Omental fat pad (tissue), 4 donors: ENCODE results near the gene KRT12. TPM values are rescaled to one million over a fixed set of nuclear protein-coding genes. Genes with fewer than 3 reads are reported as not detected.

Experiments
- ATAC-seq: fragments of 150-250 bp; one replicate; pipeline ENCODE4 v1.9.1; 2016; ENCODE audit warnings: mild to moderate bottlenecking, moderate library complexity; ENCODE audit not compliant: low FRiP score
- DNase-seq: peaks from one replicate; pipeline ENCODE4 v3.0.0-alpha.2; 2019; ENCODE audit warnings: low spot score
- CTCF ChIP-seq, 3 donors: fragments of 450-650 bp; IDR thresholded peaks; one replicate each; pipeline ENCODE4 v1.5.1; 2016 to 2017; ENCODE audit warnings: antibody characterized with exemption in 3 of 3, mild to moderate bottlenecking in 3 of 3, moderate library complexity in 2 of 3
- total RNA-seq, 4 donors: library from RNA; depleted of rRNA; stranded (reverse); fragments of >200 nt; gene quantifications; one replicate each; pipeline ENCODE4 v1.1.0, GENCODE V29; 2016

KRT12 gene
- total RNA-seq, 4 donors from 2014 or later, result not detected

DNA sequence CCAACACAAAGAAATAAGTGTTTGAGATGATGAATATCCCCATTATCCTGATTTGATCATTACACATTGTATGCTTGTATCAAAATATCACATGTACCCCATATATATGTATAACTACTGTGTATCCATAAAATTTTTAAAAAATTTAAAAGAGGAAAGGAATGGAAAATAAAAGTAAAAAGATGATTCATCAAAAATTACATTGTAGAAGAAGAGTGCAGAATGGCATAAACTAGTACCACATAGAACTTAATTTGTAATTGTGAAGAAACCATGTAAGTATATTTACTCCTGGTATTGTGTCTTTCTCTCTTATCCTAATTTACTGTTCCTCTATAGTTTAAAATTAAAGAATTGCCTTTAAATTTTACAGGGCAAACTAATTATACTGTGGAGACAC lies 33.1 kb downstream of the KRT12 start:
- DNase-seq, result no peak

DNA sequence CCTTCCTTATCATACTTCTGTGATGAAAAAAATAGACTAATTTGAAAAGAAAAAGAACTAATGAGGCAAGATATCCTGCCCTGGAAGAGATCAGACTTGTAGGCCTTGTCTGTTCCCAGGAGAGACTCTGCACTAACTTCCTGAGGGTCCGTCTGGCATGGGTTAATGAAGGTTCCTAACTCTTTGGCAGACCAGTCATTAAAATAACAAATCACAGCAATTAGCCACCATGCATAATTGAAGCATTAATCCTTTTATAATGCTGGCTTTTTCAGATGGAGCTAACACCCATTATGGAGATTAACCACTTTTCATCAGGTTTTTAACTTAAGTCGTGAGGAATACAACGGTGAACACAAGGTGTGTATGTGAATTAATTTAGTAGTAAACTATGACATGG lies 34.2 kb downstream of the KRT12 start:
- no peak for TF ChIP-seq CTCF (IDR thresholded peaks at IDR 0.05)
- DNase-seq (no peak), ATAC-seq (no peak)

More for the DNA sequence above, 33.1 kb downstream of the KRT12 start:
- ATAC-seq, result no peak
- TF ChIP-seq CTCF (IDR thresholded peaks at IDR 0.05), result no peak

- TF ChIP-seq CTCF (IDR thresholded peaks at IDR 0.05), result no peak
- ATAC-seq, result no peak
- DNase-seq, result no peak
These were observed 36.8 kb downstream of the KRT12 start for GRCh38 chr17:40830085-40830776.

DNA sequence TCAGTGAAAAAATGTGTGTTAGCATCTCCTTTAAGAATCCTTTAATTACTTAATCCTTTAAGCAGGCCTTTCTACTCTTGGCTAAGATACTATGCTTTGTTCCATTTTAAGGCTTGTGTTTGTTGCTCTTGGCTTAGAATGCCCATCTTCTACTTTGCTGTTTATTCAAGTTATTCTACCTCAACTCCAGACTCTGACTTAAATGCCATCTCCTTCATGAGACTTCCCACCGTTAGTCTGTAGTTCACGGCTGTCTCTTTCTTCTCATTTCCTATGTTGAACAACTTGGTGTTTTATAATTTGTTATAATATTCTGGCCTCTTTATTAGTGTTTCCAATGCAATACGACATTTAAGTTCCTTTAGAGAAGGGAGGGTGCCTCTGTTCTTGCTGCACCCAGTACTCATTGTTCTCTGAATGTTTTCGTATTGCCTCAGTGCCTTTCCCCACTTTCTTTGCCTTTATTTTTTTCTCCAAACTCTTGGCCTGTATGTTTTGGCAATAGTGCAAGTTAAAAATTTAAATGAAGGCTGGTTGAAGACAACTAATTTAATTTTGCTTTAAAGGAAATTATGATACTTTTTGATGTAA lies 38.5 kb downstream of the KRT12 start:
- ATAC-seq, result no peak
- no peak for TF ChIP-seq CTCF (IDR thresholded peaks at IDR 0.05)
- no peak for DNase-seq

DNA sequence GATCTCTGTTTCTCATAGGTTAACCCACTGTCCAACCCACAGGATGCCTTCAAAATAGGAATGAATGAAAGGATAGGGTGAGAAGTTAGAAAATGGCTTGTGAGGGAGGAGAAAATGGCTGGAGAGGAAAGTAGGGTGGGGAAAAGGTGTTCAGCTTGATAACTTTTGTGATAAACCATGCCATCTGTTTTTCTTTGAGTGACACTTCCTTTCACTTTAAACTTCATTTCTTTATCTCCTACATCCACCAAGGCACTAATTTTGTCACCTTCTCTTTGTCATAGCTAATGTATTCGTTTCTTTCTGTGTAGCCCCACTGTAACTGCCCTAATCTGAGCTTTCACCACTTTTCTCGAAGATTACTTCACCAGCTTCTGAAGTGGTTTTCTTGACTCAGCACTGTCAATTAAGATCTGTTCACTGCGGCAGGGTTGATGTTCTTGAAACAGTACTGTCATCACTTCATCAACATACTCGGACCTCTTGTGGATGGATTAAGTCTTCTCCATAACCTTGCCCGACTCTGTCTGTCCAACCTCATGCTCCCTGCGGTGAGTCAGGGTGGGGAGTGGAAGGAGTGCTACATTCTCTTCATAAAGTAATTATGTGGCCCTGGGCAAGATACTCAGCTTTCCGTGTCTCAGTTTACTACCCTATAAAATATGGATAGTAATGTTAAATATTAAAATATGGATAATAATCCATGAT lies 39.1 kb downstream of the KRT12 start:
- ATAC-seq (no peak), DNase-seq (no peak)
- no peak for TF ChIP-seq CTCF (IDR thresholded peaks at IDR 0.05)

- TF ChIP-seq CTCF (IDR thresholded peaks at IDR 0.05), result no peak
- ATAC-seq (no peak), DNase-seq (no peak)
These were observed 41.4 kb downstream of the KRT12 start for GRCh38 chr17:40825599-40825998.
